Hematopoietic multipotent progenitor cell (in vitro differentiated cells): ENCODE results near the gene RAB24. TPM values are rescaled to one million over a fixed set of nuclear protein-coding genes. Genes with fewer than 3 reads are reported as not detected.
"Not testable (repeated sequence)": the region's sequence is repeated elsewhere in the genome, so short reads cannot be mapped to it uniquely, and the experiment has no call there.

Experiments
- DNase-seq, 3 donors: peaks; one replicate each; pipeline ENCODE4 v3.0.0-alpha.2; 2011 to 2015; ENCODE audit warnings: low read depth in 2 of 3, low spot score in 2 of 3
- total RNA-seq: library from RNA; depleted of rRNA; stranded (reverse); fragments of >200 nt; gene quantifications from one replicate; pipeline ENCODE4 v1.2.3, GENCODE V29; 2012

The RAB24 gene
- total RNA-seq, 1 donor = 32.6 TPM

DNA sequence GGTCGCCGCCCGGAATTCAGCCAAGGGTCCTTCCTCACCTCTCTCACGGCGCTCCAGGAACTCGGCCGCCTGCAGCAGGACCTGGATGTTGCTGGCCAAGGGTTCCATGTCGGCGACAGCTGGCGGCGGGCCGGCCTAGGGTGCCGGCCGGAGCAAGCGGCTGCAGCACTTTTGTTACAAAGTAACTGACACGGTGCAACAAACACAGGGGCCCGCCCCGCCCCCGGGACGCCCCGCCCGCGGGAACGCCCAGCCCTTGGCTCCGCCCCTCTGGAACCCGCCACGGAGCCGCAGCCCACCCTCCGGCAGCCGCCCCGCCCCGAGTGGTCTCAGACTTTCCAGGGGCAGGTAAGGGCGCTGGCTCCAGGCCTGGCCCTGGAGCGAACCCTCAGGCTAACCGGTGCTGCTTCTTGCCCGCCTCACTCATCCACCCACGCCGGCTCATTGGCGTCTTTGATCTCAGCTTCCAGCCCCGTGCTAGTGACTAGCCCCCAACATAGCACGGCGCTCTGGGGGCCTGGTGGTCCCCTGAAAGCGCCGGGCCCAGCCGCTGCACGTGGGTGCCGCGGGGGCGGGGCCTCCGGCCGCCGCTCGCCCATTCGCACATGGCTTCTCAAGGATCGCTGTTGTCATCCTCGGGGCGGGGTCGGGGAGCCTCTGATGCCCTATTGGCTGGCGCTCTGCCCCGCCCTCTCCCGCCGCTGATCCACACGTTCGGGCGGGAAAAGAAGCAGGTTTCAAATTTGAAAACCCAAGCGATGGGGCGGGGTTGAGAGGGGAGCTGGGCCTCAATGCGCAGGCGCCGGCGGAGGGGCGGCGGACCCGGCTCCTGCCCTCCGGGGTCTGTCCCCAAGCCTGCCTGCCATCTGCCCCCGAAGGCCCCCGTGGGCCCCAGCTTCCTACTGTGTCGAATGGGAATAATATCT is 8.5 kb upstream of the RAB24 start, which contains the start of gene MXD3:
MXD3 (minus strand) TSS at position 176 of the 926 bp plus-strand sequence; CDS start at position 108, 68 bp downstream.
- DNase-seq = peak; percentile 68 to 98 (median 92)

DNA sequence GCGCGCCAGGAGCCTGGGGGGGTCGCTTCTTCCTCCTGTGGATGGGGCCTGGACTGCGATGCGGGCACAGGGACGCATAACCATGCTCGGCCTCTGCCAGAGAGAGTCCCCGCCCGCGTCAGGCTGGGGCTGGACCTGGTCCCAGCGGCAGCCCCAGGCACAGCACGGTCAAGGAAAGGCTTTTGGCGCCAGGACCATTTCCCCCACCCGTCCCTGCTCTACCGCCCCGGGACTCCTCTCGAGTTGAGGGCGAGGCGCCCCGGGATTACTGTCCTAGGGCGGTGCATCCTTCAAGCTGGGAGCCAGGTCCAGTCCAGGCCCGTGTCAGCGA is 7.8 kb upstream of the RAB24 start:
- DNase-seq = no peak

DNA sequence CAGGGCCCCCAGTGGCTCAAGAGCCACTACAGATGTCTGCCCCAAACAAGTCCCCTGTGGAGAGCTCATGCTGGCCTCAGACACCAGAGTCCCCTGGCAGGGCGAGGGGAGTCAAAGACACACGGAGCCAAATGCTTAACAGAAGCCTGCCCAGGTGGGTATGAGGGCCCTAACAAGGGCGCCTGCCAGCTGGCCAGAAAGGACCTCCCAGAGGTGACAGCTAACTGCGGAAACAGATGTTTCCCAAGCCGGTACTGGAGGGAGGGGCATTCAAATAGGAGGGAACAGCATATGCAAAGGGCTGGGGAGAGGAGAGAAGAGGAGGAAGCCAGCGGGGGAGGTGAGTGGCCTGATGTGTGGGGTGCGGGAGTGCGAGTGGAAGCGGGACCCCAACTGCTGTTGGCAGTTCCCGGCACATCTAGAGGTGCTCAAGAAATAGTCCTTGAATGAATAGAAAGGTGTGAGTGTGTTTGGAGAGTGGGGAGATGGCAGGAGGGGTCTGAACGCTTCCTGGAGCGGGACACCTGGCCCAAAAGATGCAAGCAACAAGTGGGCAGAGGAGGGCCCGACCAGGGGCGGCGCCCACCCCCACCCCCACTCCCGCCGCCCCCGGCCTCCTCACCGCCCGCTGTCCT is 7.4 kb upstream of the RAB24 start:
- DNase-seq = peak in 2 of 3 donors; percentile 86 to 95

DNA sequence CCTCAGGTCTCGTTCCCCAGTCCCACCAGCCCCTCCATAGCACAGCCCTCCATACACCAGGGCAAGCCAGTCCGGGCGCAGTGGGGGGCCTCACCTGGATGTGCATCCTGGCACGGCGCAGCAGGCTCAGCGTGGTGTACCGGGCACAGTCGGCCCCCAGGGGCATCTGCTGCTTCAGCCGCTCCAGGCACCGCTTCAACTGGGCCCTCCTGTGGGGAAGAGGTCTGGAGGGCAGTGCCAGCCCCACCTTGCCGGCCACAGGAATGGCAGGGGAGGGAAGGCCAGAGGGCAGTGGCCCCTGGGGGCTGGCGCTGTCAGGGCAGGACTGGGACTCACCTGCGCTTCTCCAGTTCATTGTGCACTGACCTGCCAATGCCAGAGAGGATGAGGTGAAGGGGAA is 6.8 kb upstream of the RAB24 start:
- DNase-seq = no peak

DNA sequence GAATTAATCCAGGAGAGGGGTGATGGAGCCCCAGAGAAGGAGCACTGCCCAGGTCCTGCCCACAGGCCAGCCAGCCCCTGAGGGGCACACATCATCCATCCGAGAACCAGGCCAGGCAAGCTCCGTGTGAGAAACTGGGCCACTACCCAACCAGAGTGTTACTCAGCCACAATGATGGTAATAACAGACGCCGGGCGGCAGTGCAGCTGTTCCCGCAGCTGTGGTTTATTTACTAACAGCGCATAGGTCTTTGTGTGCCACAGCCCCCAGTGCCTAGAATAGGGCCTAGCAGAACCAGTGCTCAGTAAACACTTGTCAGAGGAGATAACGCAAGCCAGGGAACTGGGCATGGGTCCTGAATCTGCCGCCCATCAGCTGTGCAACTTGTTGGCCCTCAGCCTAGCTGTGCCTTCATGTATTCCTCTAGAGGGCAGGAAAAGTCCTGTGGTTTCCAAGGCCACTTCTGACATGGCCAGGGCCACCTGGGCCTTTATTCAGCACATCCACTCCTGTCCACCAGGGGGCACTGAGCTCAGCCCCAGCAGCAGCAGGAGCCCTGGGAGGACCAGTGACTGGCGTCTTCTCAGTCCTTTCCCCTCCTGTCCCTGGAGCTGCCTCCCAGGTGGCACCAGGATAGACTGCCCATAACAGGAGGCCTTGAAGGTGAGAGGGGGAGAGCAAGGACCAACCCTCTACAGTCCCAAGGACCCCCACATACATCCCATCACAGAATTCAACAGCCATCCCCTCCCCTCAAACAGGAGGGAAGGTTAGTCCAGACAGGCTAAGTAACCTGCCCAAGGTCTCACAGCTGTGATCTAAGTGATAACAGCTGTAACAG is 6.1 kb upstream of the RAB24 start:
- peak in 2 of 3 donors; percentile 69 to 71 for DNase-seq

DNA sequence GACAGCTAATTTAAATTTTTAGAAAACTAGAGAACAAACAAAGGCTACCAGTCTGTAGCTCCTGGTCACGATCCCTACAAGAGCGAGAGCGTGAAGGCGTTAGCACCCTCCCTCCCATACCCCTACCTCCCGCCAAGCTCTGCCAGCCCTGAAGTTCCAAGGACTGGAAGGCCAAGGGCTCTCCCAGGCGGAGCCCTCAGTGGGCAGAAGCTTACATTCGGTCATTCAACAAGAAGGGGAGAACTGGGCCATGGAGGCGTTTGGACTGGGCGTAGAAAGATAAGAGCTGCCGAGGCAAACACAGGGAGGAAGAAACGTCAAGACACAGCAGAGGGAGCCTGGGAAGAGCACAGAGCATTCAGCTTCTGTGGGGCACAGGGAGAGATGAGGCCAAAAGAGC is 5.2 kb upstream of the RAB24 start:
- no peak for DNase-seq

DNA sequence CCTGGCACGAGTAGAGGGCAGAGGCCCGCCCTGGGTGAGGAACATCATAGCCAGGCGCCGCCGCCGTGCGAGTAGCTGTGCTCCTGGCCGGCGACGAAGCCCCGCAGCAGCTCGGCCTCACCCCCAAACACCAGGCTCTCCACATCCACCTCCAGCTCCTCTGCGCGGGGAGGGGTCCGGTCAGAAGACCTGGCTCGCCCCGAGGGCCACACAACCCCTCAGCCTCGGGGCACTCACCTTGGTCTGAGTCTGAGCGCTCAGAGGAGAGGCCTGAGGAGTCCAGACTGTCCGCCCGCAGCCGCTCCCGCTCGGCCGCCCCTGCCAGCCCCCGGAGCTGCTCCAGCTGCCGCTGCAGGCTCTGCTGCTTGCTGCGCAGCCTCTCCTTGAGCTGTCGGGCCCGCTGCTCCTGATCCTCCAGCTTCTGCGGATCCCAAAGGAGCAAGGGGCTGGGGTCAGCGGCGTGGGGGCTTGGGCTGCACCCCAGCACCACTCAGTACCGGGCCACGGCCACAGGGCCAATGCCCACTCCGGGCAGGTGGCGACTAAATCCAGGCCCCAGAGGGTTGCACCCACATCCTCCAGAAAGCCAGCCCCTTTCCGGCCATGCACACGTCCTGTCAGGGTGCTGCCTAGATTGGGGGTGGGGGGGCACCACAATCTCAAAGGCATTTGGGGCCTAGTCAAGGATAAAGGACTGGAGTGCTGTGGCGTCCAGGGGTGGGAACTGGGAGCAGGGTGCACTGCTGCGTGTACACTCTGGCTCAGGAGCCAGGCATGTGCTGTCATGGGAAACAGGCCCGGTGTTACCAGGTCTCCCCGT is 4.2 kb upstream of the RAB24 start:
- no peak for DNase-seq

DNA sequence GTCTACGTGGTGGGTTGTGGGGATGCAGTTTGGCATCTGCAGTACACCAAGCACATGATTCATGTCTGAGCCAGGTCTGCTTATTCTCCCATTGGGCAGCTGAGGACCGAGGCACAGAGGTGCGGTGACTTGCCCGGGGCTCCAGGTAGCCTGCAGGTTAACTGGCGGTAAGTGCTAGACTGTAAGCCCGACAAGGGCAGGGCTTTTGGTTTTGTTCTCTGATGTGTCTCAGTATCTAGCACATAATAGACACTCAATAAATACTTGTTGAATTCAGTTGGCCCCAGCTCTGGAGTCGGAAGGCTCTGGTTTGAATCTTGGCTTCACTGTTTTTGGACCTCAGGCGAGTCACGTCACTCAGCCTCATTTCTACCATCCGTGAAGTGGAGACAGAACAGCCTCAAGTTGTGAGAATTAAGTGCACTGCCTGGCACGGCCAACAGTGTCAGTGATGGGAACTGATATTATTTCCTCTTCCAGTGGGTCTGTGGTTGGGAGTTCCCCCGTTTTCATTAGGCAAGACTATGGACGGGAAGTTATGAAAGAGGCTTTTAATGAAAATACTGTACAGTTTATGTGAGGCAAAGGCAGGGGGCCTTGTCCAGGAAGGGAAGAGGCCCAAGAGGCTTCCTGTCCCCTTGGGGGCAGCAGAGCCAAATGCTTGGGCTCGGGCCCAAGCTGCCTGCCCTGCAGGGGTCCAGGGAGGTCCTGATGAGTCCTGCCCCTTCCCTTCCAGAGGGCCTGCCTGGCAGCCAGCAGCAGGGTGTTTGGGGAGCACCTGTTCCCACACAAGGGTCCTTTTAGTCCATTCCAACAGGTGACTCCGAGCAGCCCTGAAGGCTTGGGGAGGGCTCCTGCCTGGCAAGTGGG is 3.4 kb upstream of the RAB24 start:
- peak in 2 of 3 donors; percentile 81 to 86 for DNase-seq

DNA sequence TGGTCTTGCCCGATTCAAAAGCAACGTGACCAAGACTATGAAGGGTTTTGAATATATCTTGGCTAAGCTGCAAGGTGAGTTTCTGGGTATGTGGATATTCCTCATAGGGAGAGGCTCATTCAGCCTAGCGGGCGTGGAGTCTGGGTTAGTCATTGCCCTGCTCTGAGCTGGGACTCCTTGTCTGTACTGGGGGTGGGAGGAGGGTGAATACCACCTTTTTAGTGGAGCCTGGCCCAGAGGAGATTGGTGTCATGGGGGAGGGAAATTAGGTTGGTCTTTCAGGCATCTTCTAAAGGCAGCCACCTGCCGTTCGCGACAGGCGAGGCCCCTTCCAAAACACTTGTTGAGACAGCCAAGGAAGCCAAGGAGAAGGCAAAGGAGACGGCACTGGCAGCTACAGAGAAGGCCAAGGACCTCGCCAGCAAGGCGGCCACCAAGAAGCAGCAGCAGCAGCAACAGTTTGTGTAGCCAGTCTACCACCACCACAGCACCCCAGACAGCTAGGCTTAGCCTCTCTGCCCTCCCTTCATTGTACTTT is 2.7 kb upstream of the RAB24 start:
- not testable (repeated sequence) for DNase-seq

DNA sequence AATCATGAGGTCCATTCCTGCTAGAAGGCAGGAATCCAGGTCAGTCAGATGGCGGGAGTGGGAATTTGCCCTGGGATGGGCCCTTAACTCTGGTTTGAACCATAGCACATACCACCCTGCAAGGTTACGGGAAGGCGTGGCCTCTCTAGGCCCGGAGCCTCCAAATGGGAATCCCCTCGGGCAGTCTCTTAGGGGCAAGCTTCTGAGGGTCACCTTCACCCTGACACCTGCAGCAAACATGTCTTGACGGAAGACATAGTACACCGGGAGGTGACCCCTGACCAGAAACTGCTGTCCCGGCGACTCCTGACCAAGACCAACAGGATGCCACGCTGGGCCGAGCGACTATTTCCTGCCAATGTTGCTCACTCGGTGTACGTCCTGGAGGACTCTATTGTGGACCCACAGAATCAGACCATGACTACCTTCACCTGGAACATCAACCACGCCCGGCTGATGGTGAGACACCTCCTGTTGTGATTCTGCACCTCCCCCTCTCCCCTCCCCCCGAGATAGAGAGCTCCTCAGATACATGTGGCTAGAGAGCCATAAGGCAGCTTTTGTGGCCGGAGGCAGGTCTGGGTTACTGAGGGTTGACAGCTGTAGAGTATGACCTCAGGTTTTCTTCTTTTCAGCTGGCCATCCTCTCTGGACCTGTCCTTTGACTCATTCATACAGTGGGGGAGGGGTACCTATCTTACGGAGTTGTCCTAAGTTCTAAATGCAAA is 1.0 kb upstream of the RAB24 start:
- DNase-seq = no peak

DNA sequence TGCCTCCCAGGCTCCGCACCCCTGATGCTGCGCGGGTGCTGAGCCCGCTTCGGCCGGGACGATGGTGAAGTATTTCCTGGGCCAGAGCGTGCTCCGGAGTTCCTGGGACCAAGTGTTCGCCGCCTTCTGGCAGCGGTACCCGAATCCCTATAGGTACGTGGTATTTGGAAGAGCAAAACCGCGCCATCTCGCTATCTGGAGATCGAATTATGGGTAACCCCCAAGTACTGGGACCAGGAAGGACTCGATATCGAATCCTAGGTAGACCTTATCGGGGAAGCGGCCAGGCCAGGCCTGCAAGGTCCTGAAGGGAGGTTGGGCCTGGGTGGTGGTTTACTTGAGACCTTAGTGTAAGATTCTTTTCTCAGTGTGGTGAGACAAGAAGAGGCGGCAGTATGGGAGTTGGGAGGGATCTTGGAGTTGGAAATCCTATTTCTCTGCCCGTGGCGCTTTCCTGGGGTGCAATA is 439 bp upstream of the RAB24 start:
- no peak for DNase-seq

DNA sequence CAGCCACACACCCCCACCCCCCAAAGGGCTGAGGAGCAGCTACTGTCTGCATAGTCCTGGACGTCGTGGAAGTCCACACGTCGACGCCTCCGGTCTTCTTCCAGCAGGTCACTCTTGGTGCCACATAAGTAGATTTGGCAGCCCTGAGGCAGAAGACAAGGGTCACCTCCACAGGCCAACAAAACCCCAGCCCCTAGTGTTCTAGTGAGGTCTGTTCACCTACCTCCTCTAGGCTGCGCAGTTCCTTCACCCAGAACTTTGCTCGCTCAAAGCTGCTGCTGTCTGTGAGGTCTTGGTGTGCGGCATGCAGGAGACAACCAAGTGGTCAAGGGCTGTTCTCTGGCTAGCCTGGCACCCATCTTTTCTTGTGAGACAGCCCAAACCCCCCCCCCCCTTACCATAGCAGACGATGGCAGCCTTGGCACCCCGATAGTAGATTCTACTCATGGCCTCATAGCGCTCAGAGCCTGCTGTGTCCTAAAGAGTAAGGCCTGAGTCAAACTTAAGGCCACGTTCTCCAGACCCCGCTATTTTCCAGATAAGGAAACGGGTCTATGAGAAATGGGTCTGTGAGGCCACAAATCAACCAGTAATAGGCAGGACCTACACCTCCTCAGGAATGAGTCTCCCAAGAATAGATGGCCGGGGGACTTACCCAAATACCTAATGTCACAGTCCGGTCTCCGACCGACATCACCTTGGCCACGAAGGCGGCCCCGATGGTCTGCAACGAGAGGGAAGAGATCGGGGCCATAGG is 987 bp downstream of the RAB24 start:
- no peak for DNase-seq

DNA sequence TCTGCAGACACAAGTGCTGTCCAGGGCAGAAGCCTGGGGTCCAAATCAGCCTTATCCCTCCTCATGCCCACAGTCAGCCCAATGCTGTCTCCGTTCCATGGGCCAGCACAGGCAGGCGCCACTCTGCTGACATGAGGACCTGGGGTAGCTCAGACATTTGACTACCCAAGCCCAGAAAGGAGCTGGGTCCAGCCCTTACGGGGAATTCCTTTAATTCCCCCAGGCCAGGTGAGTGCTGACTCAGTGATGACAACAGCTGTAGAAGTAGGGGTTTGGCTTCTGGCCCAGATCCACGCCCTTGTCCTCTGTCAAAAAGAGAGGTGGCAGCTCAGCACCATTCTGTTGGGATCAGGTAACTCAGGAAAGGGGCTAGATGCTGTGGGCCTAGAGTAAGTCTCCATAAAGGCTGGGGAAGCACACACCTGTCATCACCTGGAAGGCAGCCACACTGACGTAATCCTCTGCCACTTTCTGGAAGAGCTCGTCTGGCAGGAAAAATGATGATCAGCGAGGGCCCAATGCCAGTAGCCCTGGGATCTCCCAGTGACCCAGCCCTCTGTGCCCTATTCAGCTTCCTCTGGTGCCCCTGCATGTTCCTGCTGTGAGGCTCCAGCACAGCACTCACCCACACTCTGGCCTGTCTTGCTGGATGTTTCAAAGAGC is 1.9 kb downstream of the RAB24 start:
- DNase-seq = no peak

DNA sequence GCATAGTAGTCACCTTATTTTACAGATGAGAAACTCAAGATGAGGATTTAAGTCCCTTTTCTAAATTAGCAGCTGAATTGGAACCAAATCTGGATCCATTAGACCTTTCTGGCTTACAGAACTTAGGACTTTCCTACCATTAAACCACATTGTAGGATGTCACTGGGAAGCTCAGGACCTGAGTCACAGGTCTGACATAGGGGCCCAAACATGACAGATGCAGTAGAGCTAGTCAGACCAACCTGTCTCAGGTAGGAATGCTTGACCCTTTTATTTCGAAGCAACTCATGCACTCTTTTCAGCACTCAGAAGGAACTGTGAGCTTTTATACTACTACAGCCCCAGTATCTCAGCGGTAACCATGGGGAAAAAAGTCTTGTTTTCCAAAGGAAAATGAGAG is 2.6 kb downstream of the RAB24 start:
- no peak for DNase-seq

DNA sequence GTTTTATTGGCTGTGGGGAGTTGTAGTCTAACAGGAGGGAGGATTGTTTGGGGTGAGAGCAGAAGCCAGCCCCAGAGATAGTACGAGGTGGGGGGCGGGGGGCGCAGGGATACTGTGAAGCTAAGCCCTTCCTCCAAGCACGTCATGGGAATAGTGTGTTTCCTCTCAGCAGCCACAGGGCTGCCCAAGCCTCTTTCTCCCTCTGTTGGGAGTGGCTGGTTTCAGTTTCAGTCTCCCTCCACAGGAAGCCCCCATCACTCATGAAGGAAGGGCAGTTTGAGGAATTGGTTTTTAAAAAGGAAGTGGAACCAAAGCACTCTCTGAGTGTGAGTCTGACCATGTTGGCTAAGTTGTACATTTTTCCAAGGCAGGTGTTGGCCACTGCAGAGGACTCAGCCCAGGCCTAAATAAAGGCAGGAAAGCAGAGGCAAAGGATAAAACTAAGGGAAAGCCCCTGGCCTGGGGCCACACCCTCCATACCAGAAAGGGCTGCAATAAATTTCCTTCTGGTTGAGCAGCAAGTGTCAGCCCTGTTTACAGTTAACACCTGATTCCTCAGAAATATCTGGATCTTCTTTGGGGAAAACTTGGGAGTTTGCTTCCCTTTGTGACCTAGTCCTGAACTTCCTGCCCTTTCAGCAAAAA is 3.2 kb downstream of the RAB24 start:
- peak in 2 of 3 donors; percentile 91 to 94 for DNase-seq

DNA sequence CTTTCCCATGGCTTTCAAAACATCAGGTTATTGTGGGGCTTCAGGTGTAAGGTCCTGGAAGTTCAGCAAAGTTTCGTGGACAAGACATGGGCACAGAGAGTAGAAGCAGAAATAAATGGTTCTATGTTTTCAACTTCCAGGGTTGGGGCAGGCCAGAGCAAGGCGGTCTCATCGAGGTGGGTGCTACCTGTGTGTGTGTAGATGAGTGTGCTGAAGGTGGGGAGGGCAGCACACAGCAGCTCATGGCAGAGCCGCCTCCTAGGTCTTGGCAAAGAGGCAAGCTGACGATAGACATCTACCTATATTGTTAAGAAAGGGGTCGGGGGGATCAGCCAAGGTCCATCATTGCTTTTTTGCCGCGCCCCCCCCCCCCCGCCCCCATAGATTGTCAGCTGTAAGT is 3.8 kb downstream of the RAB24 start:
- no peak for DNase-seq

DNA sequence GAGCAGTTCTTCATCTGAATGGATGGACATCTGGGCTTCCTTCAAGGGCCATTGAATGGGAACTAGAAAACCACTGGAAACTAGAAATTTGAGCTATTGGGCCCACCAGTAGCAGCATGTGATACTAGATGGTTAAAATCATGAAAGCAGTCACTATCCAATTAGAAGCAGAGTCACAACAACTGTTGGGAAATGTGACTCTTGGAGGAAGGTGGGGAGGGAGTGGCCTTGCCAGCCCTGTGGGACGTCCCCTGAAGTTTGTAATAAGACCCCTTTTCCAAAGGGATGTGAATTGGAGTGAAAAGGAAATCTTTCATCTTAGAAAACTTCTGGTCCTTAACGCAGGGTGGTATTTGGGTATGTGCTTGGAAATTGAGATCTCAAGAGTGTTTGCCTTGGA is 5.6 kb downstream of the RAB24 start:
- no peak for DNase-seq
